Measurements from ENCODE around the gene ROR1. TPM values are rescaled to one million over a fixed set of nuclear protein-coding genes. Genes with fewer than 3 reads are reported as not detected.
"Not testable (repeated sequence)": the region's sequence is repeated elsewhere in the genome, so short reads cannot be mapped to it uniquely, and the experiment has no call there.

ROR1 gene
- total and polyA plus RNA-seq, 7 experiments from 2014 or later = 0.07 to 0.22 (median 0.16) TPM; not detected in 4

DNA sequence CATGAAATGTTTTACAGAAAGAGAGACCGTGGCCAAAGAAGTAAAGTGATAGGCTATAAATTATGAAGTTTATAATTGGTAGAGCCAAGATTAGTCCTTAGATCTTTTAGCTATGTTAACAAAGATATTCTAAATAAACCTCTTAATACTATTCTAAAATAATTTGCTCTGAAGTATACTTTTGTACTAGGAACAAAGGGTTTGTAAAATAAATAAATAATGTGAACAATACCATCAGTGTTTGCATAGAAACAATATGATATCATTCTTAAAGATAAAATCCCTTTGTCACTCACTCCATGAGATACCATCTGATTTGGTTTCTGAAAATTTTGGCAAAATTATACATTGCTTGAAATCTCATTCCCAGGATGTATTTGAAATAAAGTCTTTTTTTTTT is 322.0 kb downstream of the ROR1 start:
- CTCF ChIA-PET = no interaction called here
- H3K27ac ChIP-seq (ENCODE audit: low read depth, low read length) = no peak overlapping the region
- Mint-ChIP-seq H3K27me3 (peaks cover 0 to 13% (median 4%) of the 10 kb centered on the region in 5 donors), H3K4me1 (no peaks in the 10 kb centered on the region), H3K9me3 (peaks cover 0 to 3% (median 0%) of the 10 kb centered on the region in 11 donors), H3K27ac (no peak overlapping the region), H3K4me3 (no peak overlapping the region), H3K36me3 (no peaks in the 10 kb centered on the region)
- no peak overlapping the region for H3K4me3 ChIP-seq (ENCODE audit: low read length)
- no peaks in the 10 kb centered on the region for H3K36me3 ChIP-seq (ENCODE audit: control insufficient read depth in 2 of 3, insufficient read depth in 3 of 3, low read length in 3 of 3)
- intact Hi-C loops (cut with micrococcal nuclease) = no loop called here
- POLR2A ChIA-PET = no interaction called here
- ATAC-seq (no peak), DNase-seq (no peak)
- no peaks in the 10 kb centered on the region for H3K4me1 ChIP-seq (ENCODE audit: control insufficient read depth in 2 of 2, insufficient read depth in 2 of 2, low read length in 2 of 2)
- H3K27me3 ChIP-seq (ENCODE audit: control insufficient read depth in 2 of 2, insufficient read depth in 2 of 2, low read length in 2 of 2) = no peaks in the 10 kb centered on the region
- H3K9me3 ChIP-seq (ENCODE audit: control insufficient read depth in 2 of 3, low read length in 3 of 3) = no peaks in the 10 kb centered on the region

DNA sequence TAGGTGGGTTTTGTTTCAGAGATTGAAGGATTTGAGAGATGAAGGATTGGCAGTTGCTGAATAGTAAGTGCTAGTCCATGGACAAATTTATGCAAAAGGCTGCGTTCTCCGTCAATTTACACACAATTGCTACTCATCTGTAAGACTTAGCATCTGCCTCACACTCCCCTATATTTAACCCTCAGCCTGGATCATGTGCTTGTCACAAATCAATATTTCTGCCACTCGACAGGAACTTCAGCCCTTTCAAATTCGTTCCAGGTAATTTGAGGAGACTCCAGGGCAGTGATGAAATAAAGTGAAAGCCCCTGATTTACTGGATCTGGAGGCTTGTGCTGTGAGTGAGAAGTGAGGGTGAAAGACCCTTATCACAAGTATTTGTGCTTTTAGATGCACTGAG is 324.0 kb downstream of the ROR1 start:
- DNase-seq (no peak), ATAC-seq (no peak)
- no peaks in the 10 kb centered on the region for H3K36me3 ChIP-seq (ENCODE audit: control insufficient read depth in 2 of 3, insufficient read depth in 3 of 3, low read length in 3 of 3)
- peaks cover 0 to 8% (median 4%) of the 10 kb centered on the region in 5 donors for H3K27me3 Mint-ChIP-seq
- H3K27ac Mint-ChIP-seq = no peak overlapping the region
- H3K4me3 ChIP-seq (ENCODE audit: low read length) = no peak overlapping the region
- no peak overlapping the region for H3K4me3 Mint-ChIP-seq
- H3K27me3 ChIP-seq (ENCODE audit: control insufficient read depth in 2 of 2, insufficient read depth in 2 of 2, low read length in 2 of 2) = no peaks in the 10 kb centered on the region
- no peaks in the 10 kb centered on the region for H3K4me1 Mint-ChIP-seq
- POLR2A ChIA-PET = no interaction called here
- intact Hi-C loops (cut with micrococcal nuclease) = no loop called here
- no peaks in the 10 kb centered on the region for H3K36me3 Mint-ChIP-seq
- no peaks in the 10 kb centered on the region for H3K9me3 ChIP-seq (ENCODE audit: control insufficient read depth in 2 of 3, low read length in 3 of 3)
- CTCF ChIA-PET = no interaction called here
- H3K4me1 ChIP-seq (ENCODE audit: control insufficient read depth in 2 of 2, insufficient read depth in 2 of 2, low read length in 2 of 2) = no peaks in the 10 kb centered on the region
- peaks cover 0 to 3% (median 0%) of the 10 kb centered on the region in 11 donors for H3K9me3 Mint-ChIP-seq
- H3K27ac ChIP-seq (ENCODE audit: low read depth, low read length) = no peak overlapping the region

DNA sequence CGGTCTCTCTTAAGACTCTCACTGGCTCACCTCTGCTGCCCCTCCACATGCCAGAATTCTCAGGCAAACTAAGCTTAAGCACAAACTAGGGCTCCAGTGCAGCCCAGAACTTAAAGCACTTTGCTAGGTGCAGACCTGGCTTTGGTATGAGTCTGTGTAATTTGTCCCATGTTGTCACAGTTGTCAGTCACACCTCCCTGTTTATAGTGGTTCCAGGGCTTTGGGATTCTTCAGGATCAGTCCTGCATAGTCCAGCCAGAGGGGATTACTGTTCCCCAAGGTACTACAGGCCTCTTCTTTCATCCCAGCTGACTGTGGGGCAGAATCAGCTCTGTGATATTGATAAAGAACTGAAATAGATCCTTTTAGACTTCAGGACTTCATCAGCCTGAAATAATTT is 324.6 kb downstream of the ROR1 start:
- ATAC-seq (no peak), DNase-seq (no peak)
- ChIA-PET CTCF (no interaction called here), POLR2A (no interaction called here)
- Mint-ChIP-seq H3K4me3 (no peak overlapping the region), H3K36me3 (no peaks in the 10 kb centered on the region), H3K27me3 (peaks cover 0 to 8% (median 4%) of the 10 kb centered on the region in 5 donors), H3K27ac (no peak overlapping the region), H3K4me1 (no peaks in the 10 kb centered on the region), H3K9me3 (peaks cover 0 to 3% (median 0%) of the 10 kb centered on the region in 11 donors)
- Histone ChIP-seq H3K9me3 (ENCODE audit: control insufficient read depth in 2 of 3, low read length in 3 of 3) (no peaks in the 10 kb centered on the region), H3K4me1 (ENCODE audit: control insufficient read depth in 2 of 2, insufficient read depth in 2 of 2, low read length in 2 of 2) (no peaks in the 10 kb centered on the region), H3K4me3 (ENCODE audit: low read length) (no peak overlapping the region), H3K27ac (ENCODE audit: low read depth, low read length) (no peak overlapping the region), H3K36me3 (ENCODE audit: control insufficient read depth in 2 of 3, insufficient read depth in 3 of 3, low read length in 3 of 3) (no peaks in the 10 kb centered on the region), H3K27me3 (ENCODE audit: control insufficient read depth in 2 of 2, insufficient read depth in 2 of 2, low read length in 2 of 2) (no peaks in the 10 kb centered on the region)
- intact Hi-C loops (cut with micrococcal nuclease) = no loop called here

DNA sequence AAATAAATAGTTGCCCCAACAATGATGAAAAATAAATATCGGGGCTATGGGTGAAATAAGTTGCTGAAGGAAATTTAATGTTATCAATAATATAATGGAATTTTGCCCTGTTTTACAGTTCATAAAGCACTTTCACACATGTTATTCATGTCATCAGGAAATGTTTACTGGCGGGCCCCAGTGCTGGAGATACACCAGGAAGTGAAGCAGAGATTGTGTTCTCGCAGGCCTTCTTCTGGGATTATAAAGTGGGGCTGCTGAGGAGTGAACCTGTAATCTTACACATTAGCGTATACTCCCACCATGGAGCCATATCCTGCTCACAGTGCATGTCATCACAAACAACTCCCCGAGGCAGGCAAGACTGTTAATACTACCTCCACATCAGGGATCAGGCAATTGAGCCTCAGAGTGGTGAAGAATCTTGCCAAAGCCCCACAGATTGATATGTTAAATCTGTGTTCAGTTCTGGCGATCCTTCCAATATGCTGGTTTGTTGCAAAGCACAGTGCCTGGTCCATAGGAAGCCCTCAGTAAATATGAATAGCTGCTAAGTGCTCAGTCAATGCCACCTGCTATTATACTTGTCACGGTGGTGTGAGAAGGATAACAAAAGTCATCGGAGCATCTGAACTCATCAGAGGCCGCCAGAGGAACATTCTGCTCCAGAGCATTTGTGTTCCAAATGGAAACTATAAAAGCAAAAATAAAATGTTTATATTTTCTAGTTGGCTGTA is 325.2 kb downstream of the ROR1 start:
- ChIA-PET CTCF (no interaction called here), POLR2A (no interaction called here)
- intact Hi-C loops (cut with micrococcal nuclease) = no loop called here
- Histone ChIP-seq H3K27me3 (ENCODE audit: control insufficient read depth in 2 of 2, insufficient read depth in 2 of 2, low read length in 2 of 2) (no peaks in the 10 kb centered on the region), H3K27ac (ENCODE audit: low read depth, low read length) (no peak overlapping the region), H3K4me1 (ENCODE audit: control insufficient read depth in 2 of 2, insufficient read depth in 2 of 2, low read length in 2 of 2) (no peaks in the 10 kb centered on the region), H3K9me3 (ENCODE audit: control insufficient read depth in 2 of 3, low read length in 3 of 3) (no peaks in the 10 kb centered on the region), H3K36me3 (ENCODE audit: control insufficient read depth in 2 of 3, insufficient read depth in 3 of 3, low read length in 3 of 3) (no peaks in the 10 kb centered on the region), H3K4me3 (ENCODE audit: low read length) (no peak overlapping the region)
- ATAC-seq = no peak
- DNase-seq = no peak
- H3K4me3 Mint-ChIP-seq = no peak overlapping the region
- no peaks in the 10 kb centered on the region for H3K36me3 Mint-ChIP-seq
- H3K27me3 Mint-ChIP-seq = peaks cover 0 to 8% (median 4%) of the 10 kb centered on the region in 5 donors
- no peak overlapping the region for H3K27ac Mint-ChIP-seq
- H3K9me3 Mint-ChIP-seq = peaks cover 0 to 3% (median 0%) of the 10 kb centered on the region in 11 donors
- H3K4me1 Mint-ChIP-seq = no peaks in the 10 kb centered on the region

DNA sequence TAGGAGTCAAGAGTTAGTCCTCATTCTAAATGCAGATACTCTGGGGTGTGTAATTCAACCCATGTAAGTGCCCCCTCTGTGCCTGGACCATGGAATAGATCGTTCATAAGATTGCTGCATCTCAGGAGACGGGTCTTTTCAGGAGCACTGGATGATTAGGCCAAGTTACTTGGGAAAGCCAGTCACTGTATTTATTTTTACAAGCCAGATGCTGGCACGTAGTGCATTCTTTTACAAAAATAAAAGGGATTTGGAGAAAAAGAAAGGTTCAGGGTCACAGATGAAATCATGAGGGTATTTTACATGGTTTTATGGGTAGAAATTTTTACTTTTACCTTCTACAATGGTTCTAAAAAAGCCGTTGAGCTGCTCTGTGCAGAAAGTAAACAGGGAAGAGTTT is 327.0 kb downstream of the ROR1 start:
- no peaks in the 10 kb centered on the region for H3K9me3 ChIP-seq (ENCODE audit: control insufficient read depth in 2 of 3, low read length in 3 of 3)
- H3K4me1 ChIP-seq (ENCODE audit: control insufficient read depth in 2 of 2, insufficient read depth in 2 of 2, low read length in 2 of 2) = no peaks in the 10 kb centered on the region
- H3K27ac ChIP-seq (ENCODE audit: low read depth, low read length) = no peak overlapping the region
- DNase-seq = no peak
- Mint-ChIP-seq H3K4me3 (no peak overlapping the region), H3K27me3 (peaks cover 0 to 8% (median 4%) of the 10 kb centered on the region in 5 donors), H3K36me3 (no peaks in the 10 kb centered on the region), H3K27ac (no peak overlapping the region), H3K9me3 (peaks cover 0 to 3% (median 0%) of the 10 kb centered on the region in 11 donors), H3K4me1 (no peaks in the 10 kb centered on the region)
- no peak for ATAC-seq
- no peak overlapping the region for H3K4me3 ChIP-seq (ENCODE audit: low read length)
- no peaks in the 10 kb centered on the region for H3K36me3 ChIP-seq (ENCODE audit: control insufficient read depth in 2 of 3, insufficient read depth in 3 of 3, low read length in 3 of 3)
- POLR2A ChIA-PET = no interaction called here
- no peaks in the 10 kb centered on the region for H3K27me3 ChIP-seq (ENCODE audit: control insufficient read depth in 2 of 2, insufficient read depth in 2 of 2, low read length in 2 of 2)
- CTCF ChIA-PET = no interaction called here
- intact Hi-C loops (cut with micrococcal nuclease) = no loop called here

DNA sequence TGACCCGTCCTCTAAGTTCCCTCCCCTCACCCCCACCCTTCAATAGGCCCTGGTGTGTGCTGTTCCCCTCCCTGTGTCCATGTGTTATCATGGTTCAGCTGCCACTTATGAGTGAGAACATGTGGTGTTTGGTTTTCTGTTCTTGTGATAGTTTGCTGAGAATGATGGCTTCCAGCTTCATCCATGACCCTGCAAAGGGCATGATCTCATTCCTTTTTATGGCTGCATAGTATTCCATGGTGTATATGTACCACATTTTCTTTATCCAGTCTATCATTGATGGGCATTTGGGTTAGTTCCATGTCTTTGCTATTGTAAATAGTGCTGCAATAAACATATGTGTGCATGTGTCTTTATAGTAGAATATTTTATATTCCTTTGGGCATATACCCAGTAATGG is 330.8 kb downstream of the ROR1 start:
- CTCF ChIA-PET; H3K36me3 ChIP-seq (ENCODE audit: control insufficient read depth in 2 of 3, insufficient read depth in 3 of 3, low read length in 3 of 3); H3K27ac Mint-ChIP-seq: not testable (repeated sequence)

DNA sequence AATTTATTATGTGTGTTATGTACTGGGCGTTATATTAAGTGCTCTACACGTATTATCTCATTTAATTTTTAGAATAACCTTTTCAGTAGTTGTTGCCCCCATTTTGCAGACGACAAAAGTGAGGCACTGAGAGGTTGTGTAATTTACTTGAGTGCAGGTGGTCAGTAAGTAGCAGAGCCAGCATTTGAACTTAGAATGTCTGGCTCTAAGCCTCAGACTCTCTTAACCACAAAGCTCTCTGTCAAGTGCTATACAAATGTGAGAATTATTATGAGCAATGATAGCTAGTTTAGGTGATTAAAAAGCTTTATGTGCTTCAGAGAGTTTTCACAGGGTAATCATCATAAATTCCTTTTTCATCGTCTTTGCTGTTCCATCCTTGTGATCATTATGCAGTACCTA is 333.3 kb downstream of the ROR1 start:
- POLR2A ChIA-PET = no interaction called here
- CTCF ChIA-PET = no interaction called here
- H3K4me1 ChIP-seq (ENCODE audit: control insufficient read depth in 2 of 2, insufficient read depth in 2 of 2, low read length in 2 of 2) = no peaks in the 10 kb centered on the region
- Mint-ChIP-seq H3K9me3 (peaks cover 0 to 3% (median 0%) of the 10 kb centered on the region in 11 donors), H3K4me3 (no peak overlapping the region), H3K27ac (no peak overlapping the region), H3K27me3 (peaks cover 3 to 16% (median 11%) of the 10 kb centered on the region in 5 donors), H3K4me1 (no peaks in the 10 kb centered on the region), H3K36me3 (no peaks in the 10 kb centered on the region)
- H3K36me3 ChIP-seq (ENCODE audit: control insufficient read depth in 2 of 3, insufficient read depth in 3 of 3, low read length in 3 of 3) = no peaks in the 10 kb centered on the region
- ATAC-seq = no peak
- intact Hi-C loops (cut with micrococcal nuclease) = no loop called here
- H3K4me3 ChIP-seq (ENCODE audit: low read length) = no peak overlapping the region
- H3K9me3 ChIP-seq (ENCODE audit: control insufficient read depth in 2 of 3, low read length in 3 of 3) = no peaks in the 10 kb centered on the region
- no peak for DNase-seq
- no peaks in the 10 kb centered on the region for H3K27me3 ChIP-seq (ENCODE audit: control insufficient read depth in 2 of 2, insufficient read depth in 2 of 2, low read length in 2 of 2)
- no peak overlapping the region for H3K27ac ChIP-seq (ENCODE audit: low read depth, low read length)

More for the DNA sequence above, 330.8 kb downstream of the ROR1 start:
- H3K27me3 Mint-ChIP-seq = peaks cover 0 to 15% (median 6%) of the 10 kb centered on the region in 5 donors
- ATAC-seq; POLR2A ChIA-PET; intact Hi-C loops (cut with micrococcal nuclease); H3K9me3 ChIP-seq (ENCODE audit: control insufficient read depth in 2 of 3, low read length in 3 of 3); DNase-seq; H3K9me3 Mint-ChIP-seq; H3K27ac ChIP-seq (ENCODE audit: low read depth, low read length); H3K4me1 Mint-ChIP-seq; H3K4me1 ChIP-seq (ENCODE audit: control insufficient read depth in 2 of 2, insufficient read depth in 2 of 2, low read length in 2 of 2); H3K36me3 Mint-ChIP-seq; H3K4me3 Mint-ChIP-seq; H3K4me3 ChIP-seq (ENCODE audit: low read length); H3K27me3 ChIP-seq (ENCODE audit: control insufficient read depth in 2 of 2, insufficient read depth in 2 of 2, low read length in 2 of 2): not testable (repeated sequence)
